Glomerular visceral epithelial cell (primary cell): ENCODE results near the gene MANEAL.

ENCODE experiments used
- DNase-seq: peaks from one replicate; pipeline ENCODE4 v3.0.0-alpha.2; 2016; ENCODE audit errors: extremely low spot score

MANEAL gene

DNA sequence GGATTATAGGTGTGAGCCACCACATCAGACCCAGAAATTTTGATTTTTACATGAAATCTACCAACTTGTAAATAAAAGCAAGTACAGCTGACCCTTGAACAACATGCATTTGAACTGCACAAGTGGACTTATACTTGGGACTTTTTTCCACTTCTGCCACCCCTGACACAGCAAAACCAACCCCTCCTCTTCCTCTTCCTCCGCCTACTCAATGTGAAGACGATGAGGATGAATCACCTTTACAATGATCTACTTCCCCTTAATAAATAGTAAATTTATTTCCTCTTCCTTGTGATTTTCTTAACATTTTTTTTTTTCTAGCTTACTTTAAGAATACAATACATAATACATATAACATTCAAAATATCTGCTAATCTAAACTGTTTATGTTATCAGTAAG is 31.9 kb downstream of the MANEAL start:
- DNase-seq: no peak

DNA sequence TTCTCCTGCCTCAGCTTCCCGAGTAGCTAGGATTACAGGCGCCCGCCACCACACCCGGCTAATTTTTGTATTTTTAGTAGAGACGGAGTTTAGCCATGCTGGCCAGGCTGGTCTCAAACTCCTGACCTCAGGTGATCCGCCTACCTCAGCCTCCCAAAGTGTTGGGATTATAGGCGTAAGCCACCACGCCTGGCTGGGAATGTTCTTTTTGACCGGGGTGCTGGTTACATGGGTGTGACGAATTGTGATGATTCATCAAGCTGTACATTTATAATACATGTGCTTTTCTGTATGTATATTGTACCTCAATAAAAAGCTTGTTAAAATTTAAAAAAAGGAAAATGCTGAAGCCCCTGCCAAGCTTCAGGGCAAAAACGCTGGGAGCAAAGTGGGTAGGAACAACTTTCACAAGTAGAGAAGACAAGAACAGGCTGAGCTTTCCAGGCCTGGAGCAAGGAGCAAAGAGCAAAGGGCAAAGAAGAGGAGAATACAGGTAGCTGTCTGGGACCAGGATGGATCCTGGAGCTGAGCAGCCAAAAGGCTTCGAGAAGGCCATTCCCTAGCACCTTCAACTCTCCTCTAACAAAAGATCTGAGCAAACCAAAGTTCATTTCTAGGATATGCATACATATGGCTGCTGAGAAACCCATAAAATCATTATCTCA is 34.9 kb downstream of the MANEAL start:
- DNase-seq: no peak

DNA sequence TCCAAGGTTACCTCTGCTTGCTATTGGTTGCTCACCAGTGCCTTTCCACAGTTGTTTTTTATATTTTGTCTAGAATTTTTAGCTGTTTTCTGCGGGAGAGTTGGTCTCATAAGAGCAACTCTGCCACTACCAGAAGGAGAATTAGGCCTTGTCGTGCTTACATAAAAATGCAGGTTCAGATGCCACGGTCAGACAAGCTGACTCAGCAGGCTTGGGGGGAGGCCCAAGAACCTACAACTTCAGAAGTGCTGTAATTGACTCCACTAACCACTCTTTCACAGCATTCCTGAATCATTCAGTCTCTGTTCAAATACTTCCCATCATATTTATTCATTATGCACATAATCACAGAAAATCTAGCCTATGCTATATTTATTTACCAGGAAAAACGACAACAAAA is 37.5 kb downstream of the MANEAL start:
- no peak for DNase-seq

DNA sequence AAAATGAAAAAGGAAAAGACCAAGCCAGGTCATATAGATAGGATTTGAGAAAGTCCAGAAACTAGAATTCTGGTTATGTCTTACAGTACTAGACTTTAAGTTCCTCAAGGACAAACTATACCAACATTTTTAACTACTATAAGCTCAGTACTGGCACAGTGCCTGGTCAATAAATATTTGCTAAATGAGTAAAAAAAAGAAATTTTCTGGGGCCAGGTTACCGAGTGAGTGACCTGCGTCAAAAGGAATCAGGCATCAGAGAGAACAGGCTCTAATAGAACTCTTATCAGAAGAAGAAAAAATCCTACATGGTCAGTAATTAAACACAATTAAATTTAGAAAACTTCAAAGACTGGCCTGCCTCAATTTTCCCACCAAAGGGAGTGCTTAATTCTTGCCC is 38.2 kb downstream of the MANEAL start:
- DNase-seq: no peak

DNA sequence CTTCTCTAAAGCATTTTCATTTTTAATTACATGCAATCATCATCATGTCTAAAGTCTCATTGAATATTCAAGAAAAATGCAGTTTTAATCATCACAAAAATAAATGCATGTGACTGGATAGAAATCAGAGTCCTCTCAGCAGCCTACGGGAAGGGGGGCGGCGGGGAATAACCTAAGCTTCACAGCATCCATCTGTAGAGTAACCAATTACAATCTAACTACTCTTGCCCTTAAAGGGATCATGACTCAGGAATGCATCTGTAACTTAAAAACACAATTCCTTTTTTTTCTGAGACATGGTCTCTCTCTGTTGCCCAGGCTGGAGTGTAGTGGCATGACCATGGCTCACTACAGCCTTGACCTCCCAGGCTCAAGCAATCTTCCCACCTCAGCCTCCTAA is 43.1 kb downstream of the MANEAL start:
- no peak for DNase-seq

DNA sequence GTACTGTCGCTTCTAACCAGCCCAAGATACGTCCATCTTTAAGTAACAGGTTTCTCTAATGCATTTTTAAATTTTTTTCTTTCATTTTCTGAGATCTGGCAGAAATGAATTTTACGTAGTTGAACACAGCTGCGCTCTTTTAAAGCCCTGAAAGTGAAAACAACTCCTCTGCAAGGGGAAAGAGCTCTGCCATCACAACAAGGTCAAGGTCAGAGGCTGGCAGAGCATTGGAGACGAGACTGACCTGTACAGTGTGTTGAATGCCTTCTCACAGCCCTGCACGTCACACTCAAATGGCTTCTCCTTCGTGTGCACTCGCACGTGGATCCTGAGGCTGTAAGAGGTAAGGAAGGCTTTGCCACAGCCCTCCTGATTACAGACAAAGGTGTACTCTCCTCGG is 46.0 kb downstream of the MANEAL start:
- DNase-seq: no peak

DNA sequence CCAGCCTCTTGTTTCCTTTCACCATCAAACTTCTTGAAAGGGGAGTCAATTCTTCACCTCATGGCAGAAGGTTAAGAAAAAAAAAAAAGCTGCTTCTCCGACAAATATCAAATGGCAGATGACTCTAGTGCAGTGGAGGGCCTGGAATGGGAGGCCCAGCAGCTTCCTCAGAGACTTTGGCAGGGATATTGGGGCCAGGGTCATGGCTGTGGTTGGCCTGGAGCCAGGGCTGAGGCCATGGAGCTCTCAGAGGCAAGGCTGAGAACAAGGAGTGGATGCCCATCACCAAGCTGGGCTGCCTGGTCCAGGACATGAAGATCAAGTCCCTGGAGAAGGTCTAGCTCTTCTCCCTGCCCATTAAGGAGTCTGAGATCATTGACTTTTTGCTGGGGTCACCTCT is 47.1 kb downstream of the MANEAL start:
- no peak for DNase-seq

DNA sequence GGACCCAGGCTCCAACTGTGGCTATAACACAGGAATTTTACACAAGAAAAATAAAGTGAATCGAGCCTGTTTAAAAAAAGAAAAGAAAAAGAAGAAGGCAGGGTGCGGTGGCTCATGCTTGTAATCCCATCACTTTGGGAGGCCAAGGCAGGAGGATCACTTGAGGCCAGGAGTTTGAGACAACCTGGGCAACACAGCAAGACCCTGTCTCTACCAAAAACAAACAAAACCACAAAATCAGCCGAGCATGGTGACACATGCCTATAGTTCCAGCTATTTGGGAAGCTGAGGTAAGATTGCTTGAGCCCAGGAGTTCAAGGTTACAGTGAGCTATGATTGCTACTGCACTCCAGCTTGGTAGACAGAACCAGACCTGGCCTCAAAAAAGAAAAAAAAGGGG is 48.0 kb downstream of the MANEAL start:
- DNase-seq: no peak

DNA sequence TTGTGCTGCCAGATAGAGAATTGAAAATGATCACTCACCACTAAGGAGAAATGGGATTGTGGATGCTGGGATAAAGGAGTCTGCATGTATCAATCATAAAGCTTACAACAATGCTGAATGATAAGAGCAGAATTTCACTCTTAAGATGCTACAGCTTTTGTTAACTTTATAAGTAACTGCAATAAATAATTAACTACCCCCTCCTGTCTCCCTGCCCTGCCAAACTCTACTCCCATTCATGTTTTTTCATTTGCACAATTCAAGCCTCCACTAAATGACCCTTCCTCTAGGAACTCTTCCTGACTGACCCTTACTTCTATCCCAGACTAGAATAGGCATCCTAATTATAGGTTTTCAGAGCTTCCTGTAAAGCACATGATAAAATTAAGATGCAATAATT is 50.9 kb downstream of the MANEAL start:
- no peak for DNase-seq

DNA sequence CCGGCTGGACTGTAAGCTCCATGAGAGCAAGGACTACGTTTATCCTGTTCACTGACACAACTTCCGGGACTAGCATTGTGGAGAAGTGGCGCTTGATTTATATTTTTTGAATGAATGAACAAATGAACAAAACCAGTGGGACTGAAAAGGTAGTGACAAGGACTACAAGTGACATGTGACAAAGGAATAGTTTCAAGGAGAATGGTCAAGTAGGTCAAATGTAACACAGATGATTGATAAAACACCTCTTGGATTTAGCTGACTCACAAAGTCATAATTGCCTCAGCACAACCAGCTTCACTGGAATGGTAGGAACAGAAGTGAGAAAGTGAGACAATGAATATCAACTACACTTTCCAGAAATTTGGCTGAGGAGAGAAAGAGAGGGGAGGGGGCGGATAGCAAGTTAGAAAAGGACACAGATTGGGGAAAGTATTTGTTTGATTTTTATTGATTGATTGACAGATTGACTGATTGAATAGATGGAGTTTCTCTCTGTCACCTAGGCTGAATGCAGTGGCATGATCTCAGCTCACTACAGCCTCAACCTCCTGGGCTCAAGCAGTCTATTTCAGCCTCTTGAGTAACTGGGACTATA is 51.5 kb downstream of the MANEAL start:
- no peak for DNase-seq

DNA sequence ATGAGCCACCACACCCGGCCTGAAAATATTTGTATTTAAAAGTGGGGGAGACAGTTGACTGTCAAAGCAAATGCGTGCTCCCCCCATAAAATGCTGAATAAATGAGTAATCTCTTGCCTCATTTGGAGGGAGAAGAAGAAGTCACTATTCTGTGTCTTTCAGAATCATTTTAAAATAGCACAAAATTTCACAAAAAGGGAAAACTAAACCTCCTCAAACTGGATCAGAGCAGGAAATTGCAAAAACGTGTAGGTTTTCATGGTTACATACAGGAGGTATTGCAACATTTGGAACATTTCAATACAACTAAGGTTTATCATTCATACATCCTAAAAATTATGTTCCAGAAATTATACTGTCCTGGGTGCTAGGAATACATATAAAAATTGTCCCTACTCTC is 52.1 kb downstream of the MANEAL start:
- no peak for DNase-seq

DNA sequence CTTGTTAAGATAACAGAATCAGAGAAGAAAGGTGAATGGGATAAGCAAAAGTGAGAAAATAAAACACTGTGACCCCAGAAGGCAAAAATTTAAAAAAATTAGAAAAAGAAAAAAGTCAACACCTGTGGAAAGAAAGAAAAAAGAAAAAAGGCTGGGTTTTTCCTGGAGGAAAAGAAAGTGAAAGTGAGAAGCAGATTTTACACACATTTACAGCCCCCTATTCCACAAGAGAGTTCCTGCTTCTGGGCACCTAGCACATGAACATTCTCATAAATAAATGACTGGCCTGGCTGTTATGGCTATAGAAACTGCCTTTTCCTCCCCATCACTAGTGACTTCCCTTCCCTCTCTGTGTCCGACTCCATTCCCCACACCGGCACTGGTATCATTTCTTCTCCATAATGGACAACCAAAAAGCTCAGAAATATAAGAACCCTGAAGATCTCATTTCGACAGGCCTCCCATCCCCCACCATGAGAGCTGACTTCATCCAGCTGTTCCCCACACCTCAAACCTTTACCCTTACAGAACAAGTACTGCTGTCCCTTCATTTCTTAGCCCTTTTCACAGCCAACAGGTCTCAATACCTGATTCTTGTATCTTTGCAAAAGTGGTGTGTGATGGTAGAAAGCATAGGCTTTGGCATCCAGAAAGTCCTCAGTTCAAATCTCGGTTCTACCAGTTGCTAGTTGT is 53.1 kb downstream of the MANEAL start:
- no peak for DNase-seq

DNA sequence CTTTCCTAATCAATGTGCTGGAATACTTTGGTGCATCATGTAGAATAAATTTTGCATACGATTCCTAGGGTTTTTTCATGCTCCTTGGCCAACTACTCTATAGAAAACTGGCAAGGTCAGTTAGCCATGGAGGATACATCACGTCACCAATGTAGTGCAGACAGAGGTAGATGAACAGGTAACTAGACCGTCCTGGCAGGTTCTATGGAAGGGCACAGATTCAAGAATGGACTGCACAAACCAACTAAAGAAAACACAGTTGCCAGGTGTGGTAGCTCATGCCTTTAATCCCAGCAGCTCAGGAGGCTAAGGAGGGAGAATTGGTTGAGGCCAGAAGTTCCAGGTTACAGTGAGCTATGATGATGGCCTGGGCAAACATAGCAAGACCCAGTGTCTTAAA is 55.8 kb downstream of the MANEAL start:
- no peak for DNase-seq

DNA sequence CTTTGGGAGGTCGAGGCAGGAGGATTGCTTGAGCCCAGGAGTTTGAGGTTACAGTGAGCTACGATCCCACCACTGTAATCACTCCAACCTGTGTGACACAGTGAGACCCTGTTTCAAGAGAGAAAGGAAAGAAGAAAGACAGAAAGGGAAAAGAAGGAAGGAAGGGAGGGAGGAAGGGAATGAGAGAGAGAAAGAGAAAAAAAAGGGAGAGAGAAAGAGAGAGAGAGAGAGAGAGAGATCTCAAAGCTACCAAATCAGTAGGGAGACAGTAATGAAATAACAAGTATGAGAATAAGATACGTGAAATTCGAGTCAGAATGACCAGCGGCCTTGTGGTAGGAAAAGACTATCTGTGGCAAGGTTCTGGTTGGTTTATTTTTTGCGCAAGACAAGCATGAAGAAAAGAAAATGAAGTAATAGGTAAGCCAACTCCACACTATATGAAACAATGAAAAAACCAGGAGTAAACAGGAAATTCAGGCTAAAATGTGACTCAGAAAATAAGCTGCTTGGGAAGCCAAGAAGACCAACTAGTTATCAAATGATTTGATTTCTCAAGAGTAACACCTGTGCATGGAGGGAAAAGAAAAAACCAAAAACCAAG is 56.8 kb downstream of the MANEAL start:
- DNase-seq: no peak
